Astrocyte of the cerebellum (primary cell): ENCODE measurements around the gene TBCCD1.

ENCODE experiments used
- DNase-seq: peaks from one replicate; pipeline ENCODE4 v3.0.0-alpha.2; 2011; ENCODE audit warnings: low read depth
- H3K4me3 ChIP-seq: 2 replicates; pipeline ENCODE4 v1.5.1; 2011; ENCODE audit warnings: mild to moderate bottlenecking, low read depth, low read length, moderate library complexity
- in situ Hi-C: cut with HindIII; loops from 2 replicates; pipeline ENCODE4 v1.10.0; 2017; ENCODE audit warnings: low sequenced_read_pairs
- TF ChIP-seq, protein P1 (sequence below): IDR thresholded peaks from 2 replicates; pipeline ENCODE4 v1.5.1; 2012; ENCODE audit warnings: low read length, low read depth, moderate library complexity, mild to moderate bottlenecking; ENCODE audit errors: missing control alignments

The TBCCD1 gene

DNA sequence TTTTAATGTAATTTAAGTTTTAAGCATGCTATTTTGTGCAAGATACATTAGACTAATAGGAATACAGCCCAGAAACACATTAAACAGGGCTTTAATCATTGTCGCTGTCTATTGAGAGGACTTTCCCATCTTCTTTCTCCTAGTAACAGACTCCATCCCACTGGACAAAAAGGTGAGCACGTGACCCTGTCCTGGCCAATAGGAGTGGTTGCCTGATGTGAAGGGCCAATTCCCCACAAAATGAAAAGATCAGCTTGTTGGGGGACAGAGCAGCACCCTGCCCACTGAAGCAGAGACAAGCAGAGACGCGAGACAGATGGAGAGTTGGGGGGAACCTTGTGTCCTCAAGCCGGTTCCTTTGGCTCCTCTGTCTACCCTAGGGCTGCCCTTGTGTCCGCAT is 44.1 kb downstream of the TBCCD1 start:
- TF ChIP-seq, protein P1, sequence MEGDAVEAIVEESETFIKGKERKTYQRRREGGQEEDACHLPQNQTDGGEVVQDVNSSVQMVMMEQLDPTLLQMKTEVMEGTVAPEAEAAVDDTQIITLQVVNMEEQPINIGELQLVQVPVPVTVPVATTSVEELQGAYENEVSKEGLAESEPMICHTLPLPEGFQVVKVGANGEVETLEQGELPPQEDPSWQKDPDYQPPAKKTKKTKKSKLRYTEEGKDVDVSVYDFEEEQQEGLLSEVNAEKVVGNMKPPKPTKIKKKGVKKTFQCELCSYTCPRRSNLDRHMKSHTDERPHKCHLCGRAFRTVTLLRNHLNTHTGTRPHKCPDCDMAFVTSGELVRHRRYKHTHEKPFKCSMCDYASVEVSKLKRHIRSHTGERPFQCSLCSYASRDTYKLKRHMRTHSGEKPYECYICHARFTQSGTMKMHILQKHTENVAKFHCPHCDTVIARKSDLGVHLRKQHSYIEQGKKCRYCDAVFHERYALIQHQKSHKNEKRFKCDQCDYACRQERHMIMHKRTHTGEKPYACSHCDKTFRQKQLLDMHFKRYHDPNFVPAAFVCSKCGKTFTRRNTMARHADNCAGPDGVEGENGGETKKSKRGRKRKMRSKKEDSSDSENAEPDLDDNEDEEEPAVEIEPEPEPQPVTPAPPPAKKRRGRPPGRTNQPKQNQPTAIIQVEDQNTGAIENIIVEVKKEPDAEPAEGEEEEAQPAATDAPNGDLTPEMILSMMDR: no peak
- no peak for DNase-seq
- no peak overlapping the region for H3K4me3 ChIP-seq
- in situ Hi-C loops: no loop called here

DNA sequence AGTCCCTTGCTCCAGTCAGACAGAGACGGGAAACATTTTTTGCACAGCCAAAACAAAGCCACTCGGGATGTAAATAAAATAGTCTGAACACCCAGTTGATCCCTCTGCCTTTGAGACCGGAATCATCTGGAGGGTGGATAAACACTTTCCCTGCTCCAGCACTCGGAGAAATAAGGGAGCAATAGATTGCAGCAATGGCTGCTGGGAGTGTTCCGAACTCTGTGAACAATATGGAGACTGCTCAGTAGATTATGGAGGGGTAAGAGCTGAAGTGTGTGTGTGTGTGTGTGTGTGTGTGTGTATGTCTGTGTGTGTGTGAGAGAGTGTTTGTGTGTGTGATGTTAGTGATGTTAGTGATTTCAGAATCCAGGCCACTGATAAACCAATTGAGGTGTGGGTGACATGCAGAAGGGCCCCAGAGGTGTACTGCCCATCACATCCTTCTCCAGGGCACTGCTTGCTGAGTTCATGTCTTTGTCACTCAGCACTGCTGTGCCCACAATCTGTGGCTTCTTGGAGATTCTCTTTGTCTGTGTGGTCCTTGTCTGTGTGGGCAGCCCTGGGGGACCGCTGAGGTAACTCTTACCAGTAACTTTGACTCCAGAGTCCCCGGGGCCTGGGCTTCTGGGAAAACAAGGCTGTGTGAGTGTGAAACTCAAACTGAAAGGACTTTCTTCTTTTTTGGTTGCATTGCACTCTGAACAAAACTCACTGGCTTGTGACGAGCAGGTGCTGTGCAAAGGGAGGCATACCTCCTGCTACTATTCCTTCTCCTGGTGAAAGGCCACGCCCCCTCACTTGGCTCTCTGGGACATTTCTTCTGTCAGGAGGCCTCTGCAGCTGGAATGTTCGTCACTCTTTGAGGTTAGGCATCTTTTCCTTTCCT is 45.9 kb downstream of the TBCCD1 start:
- DNase-seq: no peak
- in situ Hi-C loops: no loop called here
- H3K4me3 ChIP-seq: no peak overlapping the region

DNA sequence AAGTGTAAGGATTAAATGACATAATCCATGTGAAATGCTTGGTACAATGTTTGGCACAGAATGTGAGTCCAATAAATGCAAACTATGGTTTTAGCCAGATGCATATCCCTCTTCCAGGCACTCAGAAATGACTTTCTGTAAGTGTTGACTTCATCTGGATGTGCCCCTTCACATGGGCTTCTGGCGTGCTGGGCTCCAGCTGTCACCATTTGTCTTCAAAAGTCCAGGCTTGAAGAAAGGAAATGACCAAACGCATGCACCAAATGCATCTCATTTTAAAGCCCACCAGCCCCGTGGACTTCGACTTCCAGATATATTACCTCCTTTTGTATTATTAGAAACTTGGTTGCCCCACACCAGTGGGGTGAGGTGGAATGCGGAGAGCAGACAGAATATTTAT is 46.7 kb downstream of the TBCCD1 start:
- TF ChIP-seq, protein P1: no peak
- no peak for DNase-seq
- in situ Hi-C loops: no loop called here
- no peak overlapping the region for H3K4me3 ChIP-seq

More for the DNA sequence above, 45.9 kb downstream of the TBCCD1 start:
- TF ChIP-seq, protein P1: no peak

DNA sequence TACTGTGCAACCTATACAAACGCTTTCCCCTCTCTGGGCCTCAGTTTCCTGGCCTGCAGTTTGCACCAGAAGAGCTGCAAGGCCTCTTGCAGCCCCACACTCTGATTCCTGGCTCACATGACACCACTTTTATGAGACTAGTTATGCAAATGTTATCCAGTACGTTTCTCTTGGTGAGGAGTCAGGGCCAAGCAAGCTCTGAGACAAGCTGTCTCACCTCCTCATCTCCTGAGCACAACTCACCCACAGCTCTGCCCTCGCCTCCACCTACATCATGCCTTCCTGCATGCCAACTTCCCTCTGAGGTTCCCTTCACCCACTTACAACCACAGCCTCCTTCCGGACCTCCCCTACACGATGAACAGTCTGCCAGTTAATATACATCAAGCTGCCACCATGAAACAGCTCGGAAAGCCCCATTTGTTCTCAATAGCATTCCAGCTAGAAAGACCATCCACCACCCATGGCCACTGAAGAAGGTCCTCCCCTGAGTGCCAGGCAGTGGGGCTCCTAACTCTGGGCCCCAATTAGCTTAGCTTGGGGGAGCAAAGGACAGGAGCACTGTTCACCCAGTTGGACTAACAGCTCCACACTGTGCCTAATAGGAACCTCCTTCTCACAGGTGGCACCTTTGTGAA is 48.0 kb downstream of the TBCCD1 start:
- TF ChIP-seq, protein P1: no peak
- H3K4me3 ChIP-seq: no peak overlapping the region
- in situ Hi-C loops: no loop called here
- DNase-seq: no peak

DNA sequence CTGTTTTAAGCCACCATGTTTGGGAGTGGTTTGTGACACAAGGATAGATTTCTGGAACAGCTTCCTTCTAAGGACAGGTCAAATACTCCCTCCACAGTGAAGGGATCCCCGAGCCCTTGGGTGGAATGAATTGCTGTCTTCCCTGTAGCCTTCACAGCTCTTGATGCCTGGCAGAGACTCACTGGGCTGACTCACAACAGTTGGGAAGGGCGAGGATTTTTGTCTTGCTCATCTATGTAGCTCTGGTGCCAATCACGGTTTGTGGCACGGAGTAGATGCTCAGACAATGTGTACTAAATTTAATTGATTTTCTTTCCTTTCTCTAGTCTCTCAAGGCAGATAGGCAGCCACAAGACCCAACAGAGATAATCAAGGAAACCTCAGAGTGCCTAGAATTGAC is 49.9 kb downstream of the TBCCD1 start:
- TF ChIP-seq, protein P1: no peak
- H3K4me3 ChIP-seq: no peak overlapping the region
- in situ Hi-C loops: no loop called here
- DNase-seq: no peak

DNA sequence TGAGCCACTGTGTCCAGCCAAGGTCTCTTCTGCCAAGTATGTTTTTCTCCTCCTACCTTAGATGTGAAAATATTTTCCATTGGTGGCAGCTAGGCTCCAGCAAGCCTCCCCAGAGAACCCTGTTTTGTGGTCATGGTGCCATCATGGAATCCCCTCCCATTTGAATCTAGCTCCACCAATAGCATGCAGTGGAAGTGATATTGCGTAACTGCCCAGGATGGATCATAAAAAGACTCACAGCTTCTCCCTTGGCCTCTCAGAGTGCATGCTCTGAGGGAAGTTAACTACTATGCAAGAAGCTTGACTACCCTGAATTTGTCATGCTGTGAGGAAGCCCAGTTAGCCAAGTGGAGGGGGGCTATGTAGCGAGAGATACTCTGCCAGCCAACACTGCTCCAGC is 50.5 kb downstream of the TBCCD1 start:
- DNase-seq: no peak
- no peak overlapping the region for H3K4me3 ChIP-seq
- in situ Hi-C loops: no loop called here
- TF ChIP-seq, protein P1: no peak
